Natural killer cell treated with Interleukin-12 subunit alpha and Interleukin-12 subunit beta and Interleukin-15 and Interleukin-18, amount 100 ng/mL, for 72 hours (primary cell): ENCODE results near the gene AFF3. TPM values are rescaled to one million over a fixed set of nuclear protein-coding genes. Genes with fewer than 3 reads are reported as not detected.
"Not testable (repeated sequence)": the region's sequence is repeated elsewhere in the genome, so short reads cannot be mapped to it uniquely, and the experiment has no call there.

Experiments used
- ATAC-seq, 2 donors: fragments of 150-1000 bp; cut with Tn5 transposase in 1 of 2; sonication (Bioruptor Pico), chemical (Tn5 transposase) in 1 of 2; 2 replicates each; pipeline ENCODE4 v1.10.0; 2021
- DNase-seq: peaks from one replicate; pipeline ENCODE4 v3.0.0; 2022; ENCODE audit warnings: low spot score
- H3K27ac Mint-ChIP-seq, 2 donors: 1 replicate in 1 of 2; 2 replicates in 1 of 2; pipeline ENCODE4 v1.8.0; 2022; ENCODE audit warnings: mixed read lengths in 2 of 2, mild to moderate bottlenecking in 1 of 2, moderate library complexity in 1 of 2
- H3K27me3 Mint-ChIP-seq, 2 donors: 1 replicate in 1 of 2; 2 replicates in 1 of 2; pipeline ENCODE4 v1.8.0; 2022; ENCODE audit warnings: mixed read lengths in 2 of 2
- H3K36me3 Mint-ChIP-seq: one replicate; pipeline ENCODE4 v1.8.0; 2022; ENCODE audit warnings: mixed read lengths
- H3K4me1 Mint-ChIP-seq, 2 donors: 1 replicate in 1 of 2; 2 replicates in 1 of 2; pipeline ENCODE4 v1.8.0; 2022; ENCODE audit warnings: low read depth in 2 of 2, mixed read lengths in 2 of 2, mild to moderate bottlenecking in 1 of 2
- H3K4me3 Mint-ChIP-seq: one replicate; pipeline ENCODE4 v1.8.0; 2022; ENCODE audit warnings: mixed read lengths
- H3K9me3 Mint-ChIP-seq: 2 replicates; pipeline ENCODE4 v1.8.0; 2022; ENCODE audit warnings: mixed read lengths
- total RNA-seq, 2 donors: library from RNA; stranded (reverse); gene quantifications; one replicate each; pipeline ENCODE4 v1.2.3, GENCODE V29; 2022

The AFF3 gene
- total RNA-seq, 2 donors from 2014 or later: 1.5 TPM; not detected in 1

GRCh38 chr2:100095845-100096244, 46.5 kb downstream of the AFF3 start:
- not testable (repeated sequence) for H3K27ac Mint-ChIP-seq, H3K27me3 Mint-ChIP-seq, ATAC-seq, H3K4me3 Mint-ChIP-seq, H3K9me3 Mint-ChIP-seq, H3K36me3 Mint-ChIP-seq, H3K4me1 Mint-ChIP-seq, DNase-seq

GRCh38 chr2:100091807-100092206, 50.6 kb downstream of the AFF3 start:
- H3K9me3 Mint-ChIP-seq, ATAC-seq, H3K27ac Mint-ChIP-seq, H3K36me3 Mint-ChIP-seq, H3K4me1 Mint-ChIP-seq, DNase-seq, H3K27me3 Mint-ChIP-seq, H3K4me3 Mint-ChIP-seq: not testable (repeated sequence)

- not testable (repeated sequence) for H3K36me3 Mint-ChIP-seq, H3K4me3 Mint-ChIP-seq, H3K4me1 Mint-ChIP-seq, DNase-seq, ATAC-seq, H3K9me3 Mint-ChIP-seq, H3K27me3 Mint-ChIP-seq, H3K27ac Mint-ChIP-seq
Observed at GRCh38 chr2:100085744-100086143, 56.6 kb downstream of the AFF3 start.

- H3K36me3 Mint-ChIP-seq, H3K9me3 Mint-ChIP-seq, H3K4me3 Mint-ChIP-seq, H3K27ac Mint-ChIP-seq, DNase-seq, H3K4me1 Mint-ChIP-seq, ATAC-seq, H3K27me3 Mint-ChIP-seq: not testable (repeated sequence)
Observed at GRCh38 chr2:100083421-100084216, 58.8 kb downstream of the AFF3 start.

GRCh38 chr2:100082302-100082978, 60.0 kb downstream of the AFF3 start:
- not testable (repeated sequence) for H3K9me3 Mint-ChIP-seq

GRCh38 chr2:100077935-100078334, 64.5 kb downstream of the AFF3 start:
- Mint-ChIP-seq H3K27ac (no peak overlapping the region), H3K4me3 (no peak overlapping the region), H3K9me3 (no peaks in the 10 kb centered on the region), H3K36me3 (no peaks in the 10 kb centered on the region), H3K27me3 (peaks cover 0 to 5% of the 10 kb centered on the region in 2 donors), H3K4me1 (no peaks in the 10 kb centered on the region)
- ATAC-seq: no peak
- DNase-seq: no peak

More at GRCh38 chr2:100082302-100082978, 60.0 kb downstream of the AFF3 start:
- not testable (repeated sequence) for ATAC-seq, H3K27me3 Mint-ChIP-seq, H3K36me3 Mint-ChIP-seq, H3K4me3 Mint-ChIP-seq, DNase-seq, H3K4me1 Mint-ChIP-seq, H3K27ac Mint-ChIP-seq

- Mint-ChIP-seq H3K4me1 (no peaks in the 10 kb centered on the region), H3K9me3 (no peaks in the 10 kb centered on the region), H3K36me3 (no peaks in the 10 kb centered on the region), H3K27ac (no peak overlapping the region), H3K27me3 (peaks cover 3 to 5% of the 10 kb centered on the region in 2 donors), H3K4me3 (no peak overlapping the region)
- ATAC-seq (no peak), DNase-seq (no peak)
Observed at GRCh38 chr2:100077456-100077855, 64.9 kb downstream of the AFF3 start.

GRCh38 chr2:100075532-100075931, 66.9 kb downstream of the AFF3 start:
- Mint-ChIP-seq H3K9me3 (no peaks in the 10 kb centered on the region), H3K27ac (no peak overlapping the region), H3K27me3 (peaks cover 3 to 5% of the 10 kb centered on the region in 2 donors), H3K4me1 (no peaks in the 10 kb centered on the region), H3K36me3 (no peaks in the 10 kb centered on the region), H3K4me3 (no peak overlapping the region)
- ATAC-seq: no peak
- DNase-seq: no peak

- H3K4me3 Mint-ChIP-seq: no peak overlapping the region
- H3K27me3 Mint-ChIP-seq: peaks cover 3 to 5% of the 10 kb centered on the region in 2 donors
- no peaks in the 10 kb centered on the region for H3K4me1 Mint-ChIP-seq
- no peak overlapping the region for H3K27ac Mint-ChIP-seq
- H3K36me3 Mint-ChIP-seq: no peaks in the 10 kb centered on the region
- no peak for ATAC-seq
- H3K9me3 Mint-ChIP-seq: no peaks in the 10 kb centered on the region
- DNase-seq: no peak
Observed at GRCh38 chr2:100073110-100073509, 69.3 kb downstream of the AFF3 start.

- peak in 1 of 2 donors; percentile 36 for ATAC-seq
- no peak for DNase-seq
- Mint-ChIP-seq H3K9me3 (no peaks in the 10 kb centered on the region), H3K36me3 (no peaks in the 10 kb centered on the region), H3K27ac (no peak overlapping the region), H3K4me1 (no peaks in the 10 kb centered on the region), H3K4me3 (no peak overlapping the region), H3K27me3 (peaks cover 3 to 5% of the 10 kb centered on the region in 2 donors)
Observed at GRCh38 chr2:100072503-100072902, 69.9 kb downstream of the AFF3 start.

GRCh38 chr2:100071335-100072043, 70.9 kb downstream of the AFF3 start:
- H3K4me1 Mint-ChIP-seq: no peaks in the 10 kb centered on the region
- no peak for DNase-seq
- H3K36me3 Mint-ChIP-seq: no peaks in the 10 kb centered on the region

GRCh38 chr2:100070078-100070477, 72.3 kb downstream of the AFF3 start:
- Mint-ChIP-seq H3K27ac (no peak overlapping the region), H3K4me1 (no peaks in the 10 kb centered on the region), H3K27me3 (peaks cover 3 to 5% of the 10 kb centered on the region in 2 donors), H3K36me3 (no peaks in the 10 kb centered on the region), H3K9me3 (no peaks in the 10 kb centered on the region), H3K4me3 (no peak overlapping the region)
- ATAC-seq (no peak), DNase-seq (no peak)

More at GRCh38 chr2:100071335-100072043, 70.9 kb downstream of the AFF3 start:
- no peak for ATAC-seq
- H3K27me3 Mint-ChIP-seq: peaks cover 3 to 5% of the 10 kb centered on the region in 2 donors
- no peak overlapping the region for H3K4me3 Mint-ChIP-seq
- no peaks in the 10 kb centered on the region for H3K9me3 Mint-ChIP-seq
- H3K27ac Mint-ChIP-seq: no peak overlapping the region

GRCh38 chr2:100068395-100068794, 74.0 kb downstream of the AFF3 start:
- no peak overlapping the region for H3K4me3 Mint-ChIP-seq
- DNase-seq (no peak), ATAC-seq (no peak)
- H3K27me3 Mint-ChIP-seq: peaks cover 2 to 3% of the 10 kb centered on the region in 2 donors
- no peaks in the 10 kb centered on the region for H3K36me3 Mint-ChIP-seq
- H3K27ac Mint-ChIP-seq: no peak overlapping the region
- no peaks in the 10 kb centered on the region for H3K4me1 Mint-ChIP-seq
- no peaks in the 10 kb centered on the region for H3K9me3 Mint-ChIP-seq

- no peak for DNase-seq
- Mint-ChIP-seq H3K4me1 (no peaks in the 10 kb centered on the region), H3K27ac (no peak overlapping the region), H3K9me3 (no peaks in the 10 kb centered on the region), H3K36me3 (no peaks in the 10 kb centered on the region), H3K4me3 (no peak overlapping the region), H3K27me3 (peaks cover 2 to 5% of the 10 kb centered on the region in 2 donors)
- no peak for ATAC-seq
Observed at GRCh38 chr2:100067784-100068183, 74.6 kb downstream of the AFF3 start.
